HepG2 (cell line): Measurements from ENCODE around the gene RFX2. TPM values are rescaled to one million over a fixed set of nuclear protein-coding genes. Genes with fewer than 3 reads are reported as not detected.

Source experiments
- ATAC-seq: fragments of 200-7000 bp; cut with Tn5 transposase; 3 replicates; pipeline ENCODE4 v1.9.1; 2020; ENCODE audit warnings: mild to moderate bottlenecking, moderate library complexity
- BruUV-seq: library from RNA; stranded (reverse); fragments of 400-500 nt; replicated peaks from 2 replicates; lab custom pipeline; 2021; lab: Mats Ljungman, UMichigan
- CTCF ChIA-PET: fragments of 300-600 bp; formaldehyde crosslinking; extraction: SDS; loops from one replicate; lab custom pipeline; 2021; ENCODE audit warnings: low total read pairs, inconsistent platforms, low intra/inter-chr PET ratio; lab: Yijun Ruan, JAX
- POLR2A ChIA-PET: fragments of 350-600 bp; sonication (Branson Sonifier 250); formaldehyde crosslinking; loops from one replicate; lab custom pipeline; 2020; ENCODE audit warnings: antibody characterized with exemption, inconsistent platforms; lab: Yijun Ruan, JAX
- DNase-seq: peaks from one replicate; pipeline ENCODE4 v3.0.0-alpha.2; 2015; ENCODE audit warnings: low spot score
- FAIRE-seq: peaks from 3 replicates; lab custom pipeline; 2011; peaks lifted over from hg19 to GRCh38; lab: Jason Lieb, UNC
- H2AFZ ChIP-seq: one replicate; pipeline ENCODE4 v1.6.1; 2011; ENCODE audit warnings: low read length, inconsistent platforms
- H3K27ac ChIP-seq: fragments of 300-600 bp; 3 replicates; pipeline ENCODE4 v1.8.0; 2011; ENCODE audit warnings: mixed run types, mild to moderate bottlenecking, mixed read lengths, low read length, inconsistent platforms; ENCODE audit not compliant: insufficient read depth; ENCODE audit errors: extremely low read length
- H3K27me3 ChIP-seq, 2 experiments: fragments of 200-600 bp in 1 of 2; 2 replicates in 1 of 2; 3 replicates in 1 of 2; pipeline versions ENCODE4 v1.6.0 to v1.8.0; 2011; ENCODE audit warnings: low read length in 2 of 2, mild to moderate bottlenecking in 2 of 2, moderate library complexity in 2 of 2, inconsistent platforms in 1 of 2; ENCODE audit not compliant: insufficient read depth in 2 of 2, control insufficient read depth in 1 of 2
- H3K36me3 ChIP-seq, 2 experiments: fragments of 200-600 bp in 1 of 2; replicated peaks in 1 of 2; 2 replicates in 1 of 2; 3 replicates in 1 of 2; pipeline versions ENCODE4 v1.5.1 to v1.8.0; 2011; ENCODE audit warnings: low read length in 2 of 2, inconsistent platforms in 1 of 2; ENCODE audit not compliant: insufficient read depth in 2 of 2, control insufficient read depth in 1 of 2
- H3K4me1 ChIP-seq: 2 replicates; pipeline ENCODE4 v1.5.1; 2012; ENCODE audit warnings: low read length, inconsistent platforms; ENCODE audit not compliant: insufficient read depth
- H3K4me2 ChIP-seq: 2 replicates; pipeline ENCODE4 v1.6.0; 2011; ENCODE audit warnings: low read depth, low read length, inconsistent platforms
- H3K4me3 ChIP-seq, 3 experiments: fragments of 200-600 bp in 1 of 3; sonication (generic), shearing (Covaris generic) in 1 of 3; replicated peaks in 1 of 3; 2 replicates each; pipeline ENCODE4 v1.5.1; 2011 to 2016; ENCODE audit warnings: low read length in 3 of 3, inconsistent platforms in 2 of 3, low read depth in 2 of 3, mild to moderate bottlenecking in 2 of 3, control low read depth in 1 of 3, mixed read lengths in 1 of 3; ENCODE audit not compliant: insufficient read depth in 1 of 3
- H3K79me2 ChIP-seq: one replicate; pipeline ENCODE4 v1.6.1; 2011; ENCODE audit warnings: low read length, inconsistent platforms; ENCODE audit not compliant: insufficient read depth
- H3K9ac ChIP-seq: 2 replicates; pipeline ENCODE4 v1.6.0; 2011; ENCODE audit warnings: mild to moderate bottlenecking, low read depth, low read length, inconsistent platforms; ENCODE audit not compliant: insufficient read depth
- H3K9me3 ChIP-seq: 2 replicates; pipeline ENCODE4 v1.5.1; 2012; ENCODE audit warnings: mild to moderate bottlenecking, low read length
- H4K20me1 ChIP-seq: 2 replicates; pipeline ENCODE4 v1.6.0; 2011; ENCODE audit warnings: inconsistent platforms, mild to moderate bottlenecking, low read length, moderate library complexity; ENCODE audit not compliant: insufficient read depth
- NR2F1 ChIP-seq, 2 experiments: fragments of 450-650 bp in 1 of 2; formaldehyde crosslinking in 1 of 2; IDR thresholded peaks; 2 replicates each; pipeline versions ENCODE4 v1.5.0 to v1.6.1; 2016 to 2020; ENCODE audit warnings: mild to moderate bottlenecking in 1 of 2, missing compliant biosample characterization in 1 of 2, missing genetic modification reagents in 1 of 2, moderate library complexity in 1 of 2
- RBM22 ChIP-seq: fragments of 200-400 bp; formaldehyde crosslinking; optimal IDR thresholded peaks from 2 replicates; pipeline ENCODE3; 2017; ENCODE audit warnings: mild to moderate bottlenecking, low read length, moderate library complexity
- REL ChIP-seq: sonication (generic); formaldehyde crosslinking; conservative IDR thresholded peaks from 2 replicates; pipeline ENCODE4 v1.8.0; 2022; ENCODE audit warnings: mild to moderate bottlenecking, missing genetic modification reagents, moderate library complexity
- SNRNP70 ChIP-seq: fragments of 200-400 bp; formaldehyde crosslinking; IDR thresholded peaks from 2 replicates; pipeline ENCODE4 v1.6.1; 2017; ENCODE audit warnings: mild to moderate bottlenecking, low read depth, low read length, moderate library complexity
- SOX6 ChIP-seq, 2 experiments: fragments of 450-650 bp in 1 of 2; sonication (generic) in 1 of 2; formaldehyde crosslinking in 1 of 2; IDR thresholded peaks; 2 replicates each; pipeline versions ENCODE4 v1.4.0 to v1.6.1; 2017 to 2020; ENCODE audit warnings: antibody characterized with exemption in 1 of 2, mild to moderate bottlenecking in 1 of 2, missing genetic modification reagents in 1 of 2
- SRY ChIP-seq: sonication (generic); formaldehyde crosslinking; IDR thresholded peaks from 2 replicates; pipeline ENCODE4 v1.8.0; 2022; ENCODE audit warnings: mild to moderate bottlenecking, missing genetic modification reagents
- TBL1XR1 ChIP-seq: fragments of 150-350 bp; IDR thresholded peaks from 2 replicates; pipeline ENCODE4 v1.6.1; 2014; ENCODE audit warnings: borderline replicate concordance, low read length; ENCODE audit not compliant: partially characterized antibody
- ZNF143 ChIP-seq: sonication (generic); formaldehyde crosslinking; IDR thresholded peaks from 2 replicates; pipeline ENCODE4 v1.4.0; 2020; ENCODE audit warnings: missing genetic modification reagents
- ZNF205 ChIP-seq: IDR thresholded peaks from 2 replicates; pipeline ENCODE4 v1.6.1; 2018; ENCODE audit warnings: missing biosample characterization, missing genetic modification reagents
- ZNF841 ChIP-seq: sonication (generic); formaldehyde crosslinking; IDR thresholded peaks from 2 replicates; pipeline ENCODE4 v1.8.1; 2023; ENCODE audit warnings: missing genetic modification reagents, borderline replicate concordance
- WGBS: methylation state at CpG from one replicate; pipeline ENCODE4 v1.1.6; 2017; ENCODE audit warnings: low lambda C conversion rate; 5-methylcytosine and 5-hydroxymethylcytosine counted together
- in situ Hi-C: cut with HindIII; loops from 2 replicates; pipeline ENCODE4 v1.10.0; 2017; ENCODE audit warnings: low pct_unique_long_range_greater_than_20kb; ENCODE audit not compliant: extremely low pct_ligation_motif_present
- intact Hi-C: fragments of 100-400 bp; cut with micrococcal nuclease; formaldehyde crosslinking; loops from one replicate; pipeline ENCODE4 v1.10.0; 2022; ENCODE audit not compliant: unreplicated experiment
- polyA plus RNA-seq, 8 experiments: library from polyadenylated mRNA; depleted of rRNA in 3 of 8; stranded (reverse) in 7 of 8; unstranded in 1 of 8; fragments of >200 nt; fragmentation: Illumina TruSeq in 4 of 8; extraction: Trizol in 4 of 8; gene quantifications; 2 replicates each; pipeline versions ENCODE4 v1.2.1 to v1.2.3, GENCODE V29; 2011 to 2016; ENCODE audit warnings: low read depth in 4 of 8, missing spikeins in 1 of 8, mixed read lengths in 1 of 8; ENCODE audit not compliant: insufficient read depth in 1 of 8
- total RNA-seq, 5 experiments: library from RNA; depleted of rRNA; stranded (reverse); fragments of >200 nt; fragmentation: Illumina TruSeq; extraction: Trizol; gene quantifications; 2 replicates each; pipeline ENCODE4 v1.2.3, GENCODE V29; 2016; ENCODE audit warnings: low read depth in 1 of 5
- TF ChIP-seq, protein P1 (sequence below): sonication (generic); formaldehyde crosslinking; IDR thresholded peaks from 2 replicates; pipeline ENCODE4 v1.5.1; 2020; ENCODE audit warnings: missing genetic modification reagents, mild to moderate bottlenecking, borderline replicate concordance
- TF ChIP-seq, protein P2 (sequence below): sonication (generic); formaldehyde crosslinking; IDR thresholded peaks from 2 replicates; pipeline ENCODE4 v1.4.0; 2020; ENCODE audit warnings: mild to moderate bottlenecking, missing genetic modification reagents
- TF ChIP-seq, protein P3 (sequence below): sonication (generic); formaldehyde crosslinking; IDR thresholded peaks from 2 replicates; pipeline ENCODE4 v1.5.1; 2020; ENCODE audit warnings: missing genetic modification reagents, mild to moderate bottlenecking, borderline replicate concordance

The RFX2 gene
- total and polyA plus RNA-seq, 2 of the 13 experiments (the other 11 are each of a cell fraction or from before 2014, with no cell fraction given), result 2.8 to 3.3 TPM

DNA sequence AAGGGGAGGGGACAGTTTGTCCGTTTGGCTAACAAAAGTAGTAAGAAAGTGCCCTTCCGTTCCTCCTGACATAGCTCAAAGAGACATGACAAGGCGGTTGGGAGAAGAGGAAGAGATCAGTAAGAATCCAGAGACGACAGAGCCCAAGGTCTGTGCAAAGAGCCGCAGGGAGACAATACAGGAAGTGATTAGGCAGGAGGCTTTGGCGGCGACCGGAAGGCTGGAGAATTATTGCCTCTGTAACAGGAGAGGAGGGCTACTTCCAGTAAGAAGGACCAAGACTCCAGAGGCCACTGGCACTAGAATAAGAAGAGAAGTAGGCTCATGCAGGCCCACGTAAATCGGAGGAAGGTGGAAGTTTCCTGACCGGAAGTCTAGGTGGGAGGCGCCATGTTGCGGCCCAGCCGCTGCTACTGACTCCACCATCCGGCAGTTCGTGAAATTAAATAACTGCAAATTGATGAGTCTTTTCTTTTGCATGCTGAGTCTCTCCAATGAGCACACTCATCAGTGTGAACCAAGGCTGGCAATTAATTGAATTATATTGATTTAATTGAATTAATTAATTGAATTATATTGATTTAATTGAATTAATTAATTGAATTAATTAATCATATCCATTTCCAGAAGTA lies 9.9 kb downstream of the RFX2 start:
- no peak overlapping the region for H2AFZ ChIP-seq
- no peak for ATAC-seq
- no peak for DNase-seq
- H3K27ac ChIP-seq, result no peak overlapping the region
- no peak overlapping the region for H3K4me2 ChIP-seq
- TF ChIP-seq, protein P1, sequence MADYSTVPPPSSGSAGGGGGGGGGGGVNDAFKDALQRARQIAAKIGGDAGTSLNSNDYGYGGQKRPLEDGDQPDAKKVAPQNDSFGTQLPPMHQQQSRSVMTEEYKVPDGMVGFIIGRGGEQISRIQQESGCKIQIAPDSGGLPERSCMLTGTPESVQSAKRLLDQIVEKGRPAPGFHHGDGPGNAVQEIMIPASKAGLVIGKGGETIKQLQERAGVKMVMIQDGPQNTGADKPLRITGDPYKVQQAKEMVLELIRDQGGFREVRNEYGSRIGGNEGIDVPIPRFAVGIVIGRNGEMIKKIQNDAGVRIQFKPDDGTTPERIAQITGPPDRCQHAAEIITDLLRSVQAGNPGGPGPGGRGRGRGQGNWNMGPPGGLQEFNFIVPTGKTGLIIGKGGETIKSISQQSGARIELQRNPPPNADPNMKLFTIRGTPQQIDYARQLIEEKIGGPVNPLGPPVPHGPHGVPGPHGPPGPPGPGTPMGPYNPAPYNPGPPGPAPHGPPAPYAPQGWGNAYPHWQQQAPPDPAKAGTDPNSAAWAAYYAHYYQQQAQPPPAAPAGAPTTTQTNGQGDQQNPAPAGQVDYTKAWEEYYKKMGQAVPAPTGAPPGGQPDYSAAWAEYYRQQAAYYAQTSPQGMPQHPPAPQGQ (CRISPR knock-in tag), result no peak
- TF ChIP-seq SRY (no peak), ZNF143 (CRISPR knock-in tag) (no peak), TBL1XR1 (no peak)
- H3K79me2 ChIP-seq, result no peaks in the 10 kb centered on the region
- FAIRE-seq, result no peak
- H3K4me1 ChIP-seq, result peaks cover 31% of the 10 kb centered on the region
- H3K9ac ChIP-seq, result no peak overlapping the region
- ChIA-PET POLR2A (interaction anchor here (0.6 kb wide), 1 partner anchor 263 kb away, joined by 3 read pairs; no protein-coding TSS in a partner anchor), CTCF (no interaction called here)
- no peak overlapping the region for H3K4me3 ChIP-seq
- H3K9me3 ChIP-seq, result no peaks in the 10 kb centered on the region
- H3K36me3 ChIP-seq, result no peaks in the 10 kb centered on the region
- no peaks in the 10 kb centered on the region; a peak in 1 of 5 replicates for H3K27me3 ChIP-seq
- WGBS, result 86% methylated on average over 16 of the region's 16 CpGs
- in situ Hi-C loops (no loop called here), intact Hi-C loops (no loop called here)
- H4K20me1 ChIP-seq, result no peaks in the 10 kb centered on the region
- BruUV-seq, result no TSS peak

DNA sequence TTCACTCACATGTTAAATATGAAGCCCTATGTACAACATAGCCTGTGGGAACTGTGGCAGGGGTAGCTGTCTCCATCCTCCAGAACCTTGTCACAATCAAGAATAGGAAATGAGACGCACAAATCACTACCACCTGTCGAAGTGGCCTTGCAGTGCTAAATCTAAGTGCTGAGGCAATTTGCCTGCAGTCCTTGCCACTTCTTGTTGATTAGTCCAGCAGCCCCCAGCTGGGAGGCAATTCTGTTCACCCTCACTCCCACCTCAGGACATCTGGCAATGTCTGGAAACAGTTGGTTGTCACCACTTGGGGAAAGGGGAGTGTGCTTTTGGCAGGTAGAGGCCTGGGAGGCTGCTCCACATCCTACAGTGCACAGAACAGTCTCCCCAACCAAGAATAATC lies 10.7 kb downstream of the RFX2 start:
- no peak for ATAC-seq
- H3K36me3 ChIP-seq, result no peaks in the 10 kb centered on the region
- in situ Hi-C loops, result no loop called here
- no peak for DNase-seq
- CTCF ChIA-PET, result no interaction called here
- H3K9me3 ChIP-seq, result no peaks in the 10 kb centered on the region
- no peak overlapping the region for H3K9ac ChIP-seq
- no peaks in the 10 kb centered on the region; a peak in 1 of 5 replicates for H3K27me3 ChIP-seq
- POLR2A ChIA-PET, result no interaction called here
- intact Hi-C loops, result no loop called here
- H3K4me1 ChIP-seq, result peaks cover 31% of the 10 kb centered on the region
- H3K4me3 ChIP-seq, result no peak overlapping the region
- no peak overlapping the region for H2AFZ ChIP-seq
- H3K79me2 ChIP-seq, result no peaks in the 10 kb centered on the region
- 67% methylated on average over 2 of the region's 2 CpGs for WGBS
- BruUV-seq, result no TSS peak
- H3K27ac ChIP-seq, result no peak overlapping the region
- no peak for FAIRE-seq
- H3K4me2 ChIP-seq, result no peak overlapping the region
- H4K20me1 ChIP-seq, result no peaks in the 10 kb centered on the region
- TF ChIP-seq NR2F1 (CRISPR knock-in tag; IDR thresholded peaks at IDR 0.05), result no peak
- no peak for TF ChIP-seq REL
- TF ChIP-seq, protein P2, sequence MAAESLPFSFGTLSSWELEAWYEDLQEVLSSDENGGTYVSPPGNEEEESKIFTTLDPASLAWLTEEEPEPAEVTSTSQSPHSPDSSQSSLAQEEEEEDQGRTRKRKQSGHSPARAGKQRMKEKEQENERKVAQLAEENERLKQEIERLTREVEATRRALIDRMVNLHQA (CRISPR knock-in tag), result no peak
- TF ChIP-seq, protein P3, sequence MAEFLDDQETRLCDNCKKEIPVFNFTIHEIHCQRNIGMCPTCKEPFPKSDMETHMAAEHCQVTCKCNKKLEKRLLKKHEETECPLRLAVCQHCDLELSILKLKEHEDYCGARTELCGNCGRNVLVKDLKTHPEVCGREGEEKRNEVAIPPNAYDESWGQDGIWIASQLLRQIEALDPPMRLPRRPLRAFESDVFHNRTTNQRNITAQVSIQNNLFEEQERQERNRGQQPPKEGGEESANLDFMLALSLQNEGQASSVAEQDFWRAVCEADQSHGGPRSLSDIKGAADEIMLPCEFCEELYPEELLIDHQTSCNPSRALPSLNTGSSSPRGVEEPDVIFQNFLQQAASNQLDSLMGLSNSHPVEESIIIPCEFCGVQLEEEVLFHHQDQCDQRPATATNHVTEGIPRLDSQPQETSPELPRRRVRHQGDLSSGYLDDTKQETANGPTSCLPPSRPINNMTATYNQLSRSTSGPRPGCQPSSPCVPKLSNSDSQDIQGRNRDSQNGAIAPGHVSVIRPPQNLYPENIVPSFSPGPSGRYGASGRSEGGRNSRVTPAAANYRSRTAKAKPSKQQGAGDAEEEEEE (CRISPR knock-in tag), result no peak
- no peak for TF ChIP-seq ZNF205 (CRISPR knock-in tag)
- TF ChIP-seq ZNF841 (CRISPR knock-in tag), result no peak
- TF ChIP-seq RBM22, result no peak
- no peak for TF ChIP-seq SOX6 (IDR thresholded peaks at IDR 0.05)
- no peak for TF ChIP-seq SOX6 (CRISPR knock-in tag; IDR thresholded peaks at IDR 0.05)
- no peak for TF ChIP-seq SNRNP70
